Activated CD4-positive, CD25-positive, alpha-beta regulatory T cell treated with anti-CD3 and anti-CD28 coated beads, Interleukin-2, amount 50 U/mL, for 72 hours (primary cell): Measurements from ENCODE around the gene VPS26C.

ENCODE experiments used
- DNase-seq: peaks from one replicate; pipeline ENCODE4 v3.0.0; 2021

Gene VPS26C

GRCh38 chr21:37199057-37199924 is 67.8 kb downstream of the VPS26C start:
- no peak for DNase-seq

- DNase-seq, result no peak
Measured at GRCh38 chr21:37197746-37198145, 69.4 kb downstream of the VPS26C start.

- DNase-seq, result no peak
Measured at GRCh38 chr21:37196847-37197246, 70.3 kb downstream of the VPS26C start.

- DNase-seq, result no peak
Measured at GRCh38 chr21:37195610-37196009, 71.5 kb downstream of the VPS26C start.

- no peak for DNase-seq
Measured at GRCh38 chr21:37195059-37195458, 72.1 kb downstream of the VPS26C start.

GRCh38 chr21:37193676-37194075 is 73.5 kb downstream of the VPS26C start:
- DNase-seq, result no peak

GRCh38 chr21:37193006-37193405 is 74.1 kb downstream of the VPS26C start:
- no peak for DNase-seq

GRCh38 chr21:37192019-37192418 is 75.1 kb downstream of the VPS26C start:
- no peak for DNase-seq

- DNase-seq, result no peak
Measured at GRCh38 chr21:37188825-37189224, 78.3 kb downstream of the VPS26C start.

- no peak for DNase-seq
Measured at GRCh38 chr21:37186983-37187382, 80.2 kb downstream of the VPS26C start.

GRCh38 chr21:37184784-37185593 is 82.1 kb downstream of the VPS26C start:
- DNase-seq, result no peak

GRCh38 chr21:37183749-37184148 is 83.4 kb downstream of the VPS26C start:
- no peak for DNase-seq

GRCh38 chr21:37182222-37182621 is 84.9 kb downstream of the VPS26C start:
- no peak for DNase-seq

- DNase-seq, result no peak
Measured at GRCh38 chr21:37181059-37181458, 86.1 kb downstream of the VPS26C start.

GRCh38 chr21:37176716-37177115 is 90.4 kb downstream of the VPS26C start:
- DNase-seq, result no peak
